SK-N-SH (cell line): ENCODE results near the gene MED27. TPM values are rescaled to one million over a fixed set of nuclear protein-coding genes. Genes with fewer than 3 reads are reported as not detected.
A peak's percentile ranks its signal among the peaks of the same experiment; 100 is the strongest.

ENCODE experiments used
- CHD2 ChIP-seq: fragments of 150-350 bp; IDR thresholded peaks from 2 replicates; pipeline ENCODE4 v1.6.1; 2018; ENCODE audit warnings: low read length; ENCODE audit not compliant: partially characterized antibody
- ELF1 ChIP-seq: IDR thresholded peaks from 2 replicates; pipeline ENCODE4 v1.4.0; 2012
- EP300 ChIP-seq, 2 experiments: IDR thresholded peaks; 2 replicates each; pipeline versions ENCODE4 v1.4.0 to v1.6.1; 2012; ENCODE audit warnings: borderline replicate concordance in 1 of 2, low read depth in 1 of 2, low read length in 1 of 2
- EZH2phosphoT487 ChIP-seq: fragments of 200-600 bp; sonication (generic); IDR thresholded peaks from 2 replicates; pipeline ENCODE4 v1.6.1; 2017; ENCODE audit warnings: low read depth, mixed run types, mild to moderate bottlenecking, antibody characterized with exemption, moderate library complexity, borderline replicate concordance
- FOSL2 ChIP-seq: IDR thresholded peaks from 2 replicates; pipeline ENCODE4 v1.4.0; 2012; ENCODE audit warnings: low read depth, mild to moderate bottlenecking, moderate library complexity, borderline replicate concordance
- FOXJ3 ChIP-seq: sonication (generic); formaldehyde crosslinking; IDR thresholded peaks from 2 replicates; pipeline ENCODE4 v1.5.1; 2020; ENCODE audit warnings: mild to moderate bottlenecking, missing genetic modification reagents
- FOXM1 ChIP-seq: IDR thresholded peaks from 2 replicates; pipeline ENCODE4 v1.4.0; 2012; ENCODE audit warnings: low read depth, mild to moderate bottlenecking
- GABPA ChIP-seq: IDR thresholded peaks from 2 replicates; pipeline ENCODE4 v1.4.0; 2012; ENCODE audit warnings: low read depth, mild to moderate bottlenecking
- JUND ChIP-seq: IDR thresholded peaks from 2 replicates; pipeline ENCODE4 v1.4.0; 2012
- MEF2A ChIP-seq: IDR thresholded peaks from 2 replicates; pipeline ENCODE4 v1.4.0; 2012; ENCODE audit warnings: low read depth, borderline replicate concordance
- NFIC ChIP-seq: IDR thresholded peaks from 2 replicates; pipeline ENCODE4 v1.4.0; 2012; ENCODE audit warnings: borderline replicate concordance
- POLR2AphosphoS5 ChIP-seq: IDR thresholded peaks from 2 replicates; pipeline ENCODE4 v1.6.1; 2012; ENCODE audit warnings: low read depth, low read length
- RAD21 ChIP-seq: IDR thresholded peaks from 2 replicates; pipeline ENCODE4 v1.6.1; 2012; ENCODE audit warnings: mild to moderate bottlenecking, low read length
- RFX5 ChIP-seq: IDR thresholded peaks from 2 replicates; pipeline ENCODE4 v1.6.1; 2012; ENCODE audit warnings: mild to moderate bottlenecking, improper control_type of control experiment, low read length
- RXRA ChIP-seq: IDR thresholded peaks from 2 replicates; pipeline ENCODE4 v1.4.0; 2012; ENCODE audit warnings: low read depth, mild to moderate bottlenecking, borderline replicate concordance
- SIN3A ChIP-seq: IDR thresholded peaks from 2 replicates; pipeline ENCODE4 v1.6.1; 2012; ENCODE audit warnings: low read depth, mild to moderate bottlenecking, low read length, moderate library complexity, borderline replicate concordance
- SMC3 ChIP-seq: IDR thresholded peaks from 2 replicates; pipeline ENCODE4 v1.6.1; 2012; ENCODE audit warnings: low read depth, low read length, improper control_type of control experiment
- TCF12 ChIP-seq: IDR thresholded peaks from 2 replicates; pipeline ENCODE4 v1.4.0; 2012
- polyA plus RNA-seq, 3 experiments: library from polyadenylated mRNA; depleted of rRNA; stranded (reverse); fragments of >200 nt; gene quantifications; 2 replicates each; pipeline ENCODE4 v1.2.3, GENCODE V29; 2012
- TF ChIP-seq, protein P1 (sequence below): fragments of 200-600 bp; sonication (generic); IDR thresholded peaks from 2 replicates; pipeline ENCODE4 v1.6.1; 2017; ENCODE audit warnings: antibody characterized with exemption, mild to moderate bottlenecking, moderate library complexity
- TF ChIP-seq, protein P2 (sequence below): fragments of 150-350 bp; IDR thresholded peaks from 2 replicates; pipeline ENCODE4 v1.6.1; 2016; ENCODE audit warnings: mild to moderate bottlenecking, low read depth, low read length
- TF ChIP-seq, protein P3 (sequence below): fragments of 150-350 bp; IDR thresholded peaks from 2 replicates; pipeline ENCODE4 v1.6.1; 2017; ENCODE audit warnings: antibody characterized with exemption, low read length, low read depth, borderline replicate concordance
- TF ChIP-seq, protein P4 (sequence below): IDR thresholded peaks from 2 replicates; pipeline ENCODE4; 2012
- TF ChIP-seq, protein P5 (sequence below): IDR thresholded peaks from 2 replicates; pipeline ENCODE4 v1.4.0; 2012; ENCODE audit warnings: low read depth
- TF ChIP-seq, protein P6 (sequence below): IDR thresholded peaks from 2 replicates; pipeline ENCODE4 v1.4.0; 2012; ENCODE audit warnings: low read depth, borderline replicate concordance

Gene MED27
- polyA plus RNA-seq, 1 of the 3 experiments (the other 2 are of a cell fraction) = 35.0 TPM

DNA sequence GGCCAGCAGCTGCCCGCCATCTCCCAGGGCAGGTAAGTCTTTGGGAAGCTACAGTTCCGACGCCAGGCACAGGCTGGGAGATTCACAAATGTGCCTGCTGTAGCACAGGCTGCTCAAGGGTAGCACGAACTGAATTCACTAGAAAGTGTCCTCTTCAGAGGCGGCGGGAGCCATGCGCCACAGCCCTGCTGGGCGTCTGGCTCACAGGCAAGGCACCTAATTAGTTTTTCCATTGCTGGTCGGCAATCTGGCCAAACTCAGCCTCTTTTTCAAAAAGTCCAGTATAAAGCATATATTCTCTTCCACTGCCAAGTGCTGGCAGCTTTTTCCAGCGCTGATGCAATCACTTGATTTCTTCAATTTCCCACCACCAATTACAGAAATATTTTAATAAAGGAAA, 210.9 kb downstream of the MED27 start (continued):
- TF ChIP-seq JUND = no peak
- TF ChIP-seq TCF12 = no peak; the same call in 1 of the 2 replicates
- no peak for TF ChIP-seq FOXM1
- no peak for TF ChIP-seq EZH2phosphoT487
- TF ChIP-seq SIN3A = no peak
- no peak for TF ChIP-seq MEF2A
- TF ChIP-seq FOSL2 = no peak
- 0 out of 2 replicates have a peak, but pooled peaks have one; percentile 34 for TF ChIP-seq FOXJ3 (CRISPR knock-in tag)
- TF ChIP-seq POLR2AphosphoS5 = no peak
- TF ChIP-seq CHD2 = peak; percentile 69
- TF ChIP-seq, protein P1, sequence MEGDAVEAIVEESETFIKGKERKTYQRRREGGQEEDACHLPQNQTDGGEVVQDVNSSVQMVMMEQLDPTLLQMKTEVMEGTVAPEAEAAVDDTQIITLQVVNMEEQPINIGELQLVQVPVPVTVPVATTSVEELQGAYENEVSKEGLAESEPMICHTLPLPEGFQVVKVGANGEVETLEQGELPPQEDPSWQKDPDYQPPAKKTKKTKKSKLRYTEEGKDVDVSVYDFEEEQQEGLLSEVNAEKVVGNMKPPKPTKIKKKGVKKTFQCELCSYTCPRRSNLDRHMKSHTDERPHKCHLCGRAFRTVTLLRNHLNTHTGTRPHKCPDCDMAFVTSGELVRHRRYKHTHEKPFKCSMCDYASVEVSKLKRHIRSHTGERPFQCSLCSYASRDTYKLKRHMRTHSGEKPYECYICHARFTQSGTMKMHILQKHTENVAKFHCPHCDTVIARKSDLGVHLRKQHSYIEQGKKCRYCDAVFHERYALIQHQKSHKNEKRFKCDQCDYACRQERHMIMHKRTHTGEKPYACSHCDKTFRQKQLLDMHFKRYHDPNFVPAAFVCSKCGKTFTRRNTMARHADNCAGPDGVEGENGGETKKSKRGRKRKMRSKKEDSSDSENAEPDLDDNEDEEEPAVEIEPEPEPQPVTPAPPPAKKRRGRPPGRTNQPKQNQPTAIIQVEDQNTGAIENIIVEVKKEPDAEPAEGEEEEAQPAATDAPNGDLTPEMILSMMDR = no peak
- no peak for TF ChIP-seq SMC3
- TF ChIP-seq, protein P2, sequence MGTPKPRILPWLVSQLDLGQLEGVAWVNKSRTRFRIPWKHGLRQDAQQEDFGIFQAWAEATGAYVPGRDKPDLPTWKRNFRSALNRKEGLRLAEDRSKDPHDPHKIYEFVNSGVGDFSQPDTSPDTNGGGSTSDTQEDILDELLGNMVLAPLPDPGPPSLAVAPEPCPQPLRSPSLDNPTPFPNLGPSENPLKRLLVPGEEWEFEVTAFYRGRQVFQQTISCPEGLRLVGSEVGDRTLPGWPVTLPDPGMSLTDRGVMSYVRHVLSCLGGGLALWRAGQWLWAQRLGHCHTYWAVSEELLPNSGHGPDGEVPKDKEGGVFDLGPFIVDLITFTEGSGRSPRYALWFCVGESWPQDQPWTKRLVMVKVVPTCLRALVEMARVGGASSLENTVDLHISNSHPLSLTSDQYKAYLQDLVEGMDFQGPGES = no peak
- TF ChIP-seq, protein P3, sequence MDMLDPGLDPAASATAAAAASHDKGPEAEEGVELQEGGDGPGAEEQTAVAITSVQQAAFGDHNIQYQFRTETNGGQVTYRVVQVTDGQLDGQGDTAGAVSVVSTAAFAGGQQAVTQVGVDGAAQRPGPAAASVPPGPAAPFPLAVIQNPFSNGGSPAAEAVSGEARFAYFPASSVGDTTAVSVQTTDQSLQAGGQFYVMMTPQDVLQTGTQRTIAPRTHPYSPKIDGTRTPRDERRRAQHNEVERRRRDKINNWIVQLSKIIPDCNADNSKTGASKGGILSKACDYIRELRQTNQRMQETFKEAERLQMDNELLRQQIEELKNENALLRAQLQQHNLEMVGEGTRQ = no peak
- TF ChIP-seq ELF1 = no peak
- TF ChIP-seq, protein P4, sequence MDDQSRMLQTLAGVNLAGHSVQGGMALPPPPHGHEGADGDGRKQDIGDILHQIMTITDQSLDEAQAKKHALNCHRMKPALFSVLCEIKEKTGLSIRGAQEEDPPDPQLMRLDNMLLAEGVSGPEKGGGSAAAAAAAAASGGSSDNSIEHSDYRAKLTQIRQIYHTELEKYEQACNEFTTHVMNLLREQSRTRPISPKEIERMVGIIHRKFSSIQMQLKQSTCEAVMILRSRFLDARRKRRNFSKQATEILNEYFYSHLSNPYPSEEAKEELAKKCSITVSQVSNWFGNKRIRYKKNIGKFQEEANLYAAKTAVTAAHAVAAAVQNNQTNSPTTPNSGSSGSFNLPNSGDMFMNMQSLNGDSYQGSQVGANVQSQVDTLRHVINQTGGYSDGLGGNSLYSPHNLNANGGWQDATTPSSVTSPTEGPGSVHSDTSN = no peak
- TF ChIP-seq EP300 (IDR thresholded peaks at IDR 0.05; ENCODE audit: borderline replicate concordance in 1 of 2, low read depth in 1 of 2, low read length in 1 of 2) = peak in 1 of 2 experiments; percentile 87; a peak in 2 of 4 replicates
- no peak for TF ChIP-seq RFX5
- peak; percentile 23 for TF ChIP-seq RAD21
- TF ChIP-seq, protein P5, sequence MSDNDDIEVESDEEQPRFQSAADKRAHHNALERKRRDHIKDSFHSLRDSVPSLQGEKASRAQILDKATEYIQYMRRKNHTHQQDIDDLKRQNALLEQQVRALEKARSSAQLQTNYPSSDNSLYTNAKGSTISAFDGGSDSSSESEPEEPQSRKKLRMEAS = no peak
- no peak for TF ChIP-seq RXRA
- TF ChIP-seq, protein P6, sequence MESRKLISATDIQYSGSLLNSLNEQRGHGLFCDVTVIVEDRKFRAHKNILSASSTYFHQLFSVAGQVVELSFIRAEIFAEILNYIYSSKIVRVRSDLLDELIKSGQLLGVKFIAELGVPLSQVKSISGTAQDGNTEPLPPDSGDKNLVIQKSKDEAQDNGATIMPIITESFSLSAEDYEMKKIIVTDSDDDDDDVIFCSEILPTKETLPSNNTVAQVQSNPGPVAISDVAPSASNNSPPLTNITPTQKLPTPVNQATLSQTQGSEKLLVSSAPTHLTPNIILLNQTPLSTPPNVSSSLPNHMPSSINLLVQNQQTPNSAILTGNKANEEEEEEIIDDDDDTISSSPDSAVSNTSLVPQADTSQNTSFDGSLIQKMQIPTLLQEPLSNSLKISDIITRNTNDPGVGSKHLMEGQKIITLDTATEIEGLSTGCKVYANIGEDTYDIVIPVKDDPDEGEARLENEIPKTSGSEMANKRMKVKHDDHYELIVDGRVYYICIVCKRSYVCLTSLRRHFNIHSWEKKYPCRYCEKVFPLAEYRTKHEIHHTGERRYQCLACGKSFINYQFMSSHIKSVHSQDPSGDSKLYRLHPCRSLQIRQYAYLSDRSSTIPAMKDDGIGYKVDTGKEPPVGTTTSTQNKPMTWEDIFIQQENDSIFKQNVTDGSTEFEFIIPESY = no peak
- no peak for TF ChIP-seq NFIC
- TF ChIP-seq GABPA = no peak
